Effector CD8-positive, alpha-beta T cell (primary cell): ENCODE data around the gene SPEM1.
A peak's percentile ranks its signal among the peaks of the same experiment; 100 is the strongest.

Source experiments
- DNase-seq: peaks from one replicate; lab custom pipeline; 2025; lab: John Stamatoyannopoulos, UW

The SPEM1 gene

GRCh38 chr17:7418472-7419152 is 1.5 kb upstream of the SPEM1 start:
- no peak for DNase-seq

GRCh38 chr17:7421186-7421585 is 1.1 kb downstream of the SPEM1 start:
- DNase-seq = no peak

GRCh38 chr17:7423679-7424078 is 3.6 kb downstream of the SPEM1 start:
- DNase-seq = no peak

GRCh38 chr17:7425316-7425715 is 5.2 kb downstream of the SPEM1 start, which contains the start of gene SPEM2:
Gene SPEM2, plus strand, starts transcription at chr17:7425616. Its CDS starts 73 bp downstream, at chr17:7425689.
- DNase-seq = no peak

DNA sequence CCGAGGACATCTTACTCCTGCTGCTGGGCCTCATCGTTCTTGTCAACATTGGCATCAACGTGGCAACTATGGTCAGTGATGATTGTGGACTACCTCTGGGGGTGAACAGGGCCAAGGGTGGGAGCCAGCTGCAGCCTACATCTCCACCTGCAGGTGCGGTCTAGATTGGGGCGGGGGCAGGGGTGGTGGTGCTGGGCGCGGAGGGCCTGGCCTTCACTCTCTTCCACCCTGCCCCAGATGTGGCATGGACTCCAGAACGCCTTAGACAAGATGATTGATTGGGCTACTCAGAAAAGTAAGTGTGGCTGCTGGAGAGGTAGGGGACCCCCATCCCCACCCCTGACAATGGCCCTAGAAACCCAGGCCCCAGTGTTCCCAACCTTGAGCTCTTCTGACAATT is 5.6 kb downstream of the SPEM1 start:
- DNase-seq = no peak

- DNase-seq = no peak
Measured at GRCh38 chr17:7426203-7426863, 6.2 kb downstream of the SPEM1 start.

GRCh38 chr17:7426896-7427489 is 6.9 kb downstream of the SPEM1 start:
- DNase-seq = no peak

- no peak for DNase-seq
Measured at GRCh38 chr17:7427549-7427948, 7.4 kb downstream of the SPEM1 start.

DNA sequence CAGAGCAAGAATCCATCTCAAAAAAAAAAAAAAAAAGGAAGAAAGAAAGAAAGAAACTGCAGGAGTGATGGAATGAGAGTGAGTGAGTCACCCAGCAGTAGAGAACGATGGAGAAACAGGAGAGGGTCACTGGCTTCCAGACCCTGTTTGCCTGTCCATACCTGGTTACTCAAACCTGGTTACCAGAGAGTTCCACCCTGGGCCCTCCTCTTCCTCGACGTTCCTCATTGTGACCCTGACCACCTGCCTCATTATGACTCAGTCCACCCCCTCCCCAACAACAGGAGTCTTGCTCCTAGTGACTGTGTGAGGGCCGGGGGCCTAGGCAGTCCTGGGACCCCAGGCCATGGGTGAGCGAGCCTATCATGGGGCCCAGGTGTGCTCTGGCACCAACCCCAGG is 8.4 kb downstream of the SPEM1 start, which contains the start of gene SPEM3:
Gene SPEM3 (plus strand): TSS at position 301 of the 400 bp plus-strand sequence. CDS start 46 bp downstream, at position 347.
- DNase-seq = no peak

- no peak for DNase-seq
Measured at GRCh38 chr17:7429722-7430121, 9.6 kb downstream of the SPEM1 start.

- DNase-seq = no peak
Measured at GRCh38 chr17:7431231-7431630, 11.1 kb downstream of the SPEM1 start.

DNA sequence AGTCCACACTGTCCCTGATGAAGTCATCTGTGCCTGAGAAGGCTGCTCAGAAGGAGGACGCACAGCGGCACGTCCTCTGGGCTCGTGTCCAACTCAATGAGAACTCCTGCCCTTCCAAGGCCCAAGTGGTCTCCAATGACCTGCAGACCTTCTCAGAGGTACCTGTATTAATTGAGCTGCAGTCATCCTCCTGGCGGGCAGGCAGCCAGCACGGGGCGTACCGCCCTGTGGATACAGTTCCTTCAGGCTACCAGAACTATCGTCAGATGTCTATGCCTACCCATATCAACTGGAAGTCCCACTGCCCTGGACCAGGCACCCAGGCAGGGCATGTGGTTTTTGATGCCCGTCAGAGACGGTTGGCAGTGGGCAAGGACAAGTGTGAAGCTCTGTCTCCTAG is 12.2 kb downstream of the SPEM1 start:
- no peak for DNase-seq

DNA sequence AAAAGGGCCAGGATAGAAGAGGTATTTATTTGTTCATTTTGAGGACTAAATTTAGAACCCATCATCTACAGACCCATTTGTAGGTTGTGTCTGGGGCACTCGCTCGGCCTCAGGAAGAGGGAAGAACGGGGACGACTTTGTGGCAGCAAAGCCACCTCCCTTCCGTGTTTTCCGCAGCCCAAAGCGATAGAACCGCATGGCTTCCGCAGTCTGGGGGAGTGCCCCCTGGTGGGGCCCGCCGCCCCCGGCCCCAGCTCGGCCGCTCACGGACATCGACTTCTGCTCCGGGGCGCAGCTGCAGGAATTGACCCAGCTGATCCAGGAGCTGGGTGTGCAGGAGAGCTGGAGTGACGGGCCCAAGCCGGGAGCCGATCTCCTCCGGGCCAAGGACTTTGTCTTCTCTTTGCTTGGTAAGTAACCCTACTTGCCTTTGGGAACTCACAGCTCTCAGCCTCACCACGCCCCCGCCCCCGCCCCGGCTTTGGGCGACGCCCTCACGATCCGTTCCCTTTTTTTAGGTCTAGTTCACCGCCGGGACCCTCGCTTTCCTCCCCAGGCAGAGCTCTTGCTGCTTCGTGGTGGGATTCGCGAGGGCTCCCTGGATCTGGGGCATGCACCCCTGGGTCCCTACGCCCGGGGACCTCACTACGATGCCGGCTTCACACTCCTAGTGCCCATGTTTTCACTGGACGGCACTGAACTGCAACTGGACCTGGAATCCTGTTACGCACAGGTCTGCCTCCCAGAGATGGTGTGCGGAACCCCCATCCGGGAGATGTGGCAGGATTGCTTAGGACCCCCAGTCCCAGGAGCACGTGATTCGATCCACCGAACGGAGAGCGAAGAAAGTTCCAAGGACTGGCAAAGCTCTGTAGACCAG is 15.8 kb downstream of the SPEM1 start:
- DNase-seq = peak; percentile 43

DNA sequence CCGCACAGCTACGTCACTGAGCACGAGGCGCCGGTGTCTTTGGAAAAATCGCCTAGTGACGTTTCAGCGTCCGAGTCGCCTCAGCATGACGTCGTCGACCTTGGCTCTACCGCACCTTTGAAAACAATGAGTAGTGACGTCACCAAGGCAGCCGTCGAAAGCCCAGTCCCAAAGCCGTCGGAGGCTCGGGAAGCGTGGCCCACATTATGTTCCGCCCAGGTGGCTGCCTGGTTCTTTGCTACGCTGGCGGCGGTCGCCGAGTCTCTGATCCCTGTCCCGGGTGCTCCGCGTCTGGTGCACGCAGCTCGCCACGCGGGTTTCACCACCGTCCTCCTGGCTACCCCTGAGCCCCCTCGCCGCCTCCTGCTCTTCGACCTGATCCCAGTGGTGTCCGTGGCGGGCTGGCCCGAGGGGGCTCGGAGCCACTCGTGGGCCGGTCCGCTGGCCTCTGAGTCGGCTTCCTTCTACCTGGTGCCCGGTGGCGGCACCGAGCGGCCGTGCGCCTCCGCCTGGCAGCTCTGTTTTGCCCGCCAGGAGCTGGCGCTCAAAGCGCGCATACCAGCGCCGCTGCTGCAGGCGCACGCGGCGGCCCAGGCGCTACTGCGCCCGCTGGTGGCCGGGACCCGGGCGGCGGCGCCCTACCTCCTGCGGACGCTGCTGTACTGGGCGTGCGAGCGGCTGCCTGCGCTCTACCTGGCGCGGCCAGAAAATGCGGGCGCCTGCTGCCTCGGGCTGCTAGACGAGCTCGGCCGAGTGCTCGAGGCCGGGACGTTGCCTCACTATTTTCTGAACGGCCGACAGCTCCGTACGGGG is 16.6 kb downstream of the SPEM1 start:
- peak; percentile 54 for DNase-seq

DNA sequence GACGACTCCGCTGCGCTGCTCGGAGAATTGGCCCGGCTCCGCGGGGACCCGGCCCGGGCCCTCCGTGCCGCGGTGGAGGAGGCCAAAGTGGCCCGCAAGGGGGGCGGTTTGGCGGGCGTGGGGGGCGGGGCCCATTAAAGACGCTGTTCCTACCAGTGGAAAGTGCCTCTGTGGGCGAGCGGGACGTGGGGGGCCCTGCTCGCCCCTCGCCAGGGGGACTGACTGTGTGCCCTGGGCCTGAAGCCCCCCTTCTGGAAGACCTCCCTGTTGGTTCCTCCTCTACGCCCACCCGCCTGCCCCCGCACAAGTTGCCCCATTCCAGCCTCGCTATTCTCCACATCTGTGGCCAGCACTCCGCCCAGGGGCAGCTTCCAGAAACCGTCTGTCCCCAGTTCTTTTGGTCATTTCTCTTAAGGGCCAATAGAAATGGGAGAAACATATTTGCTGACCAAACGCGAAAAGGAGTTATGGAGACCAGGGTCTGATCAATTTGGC is 17.3 kb downstream of the SPEM1 start:
- no peak for DNase-seq

DNA sequence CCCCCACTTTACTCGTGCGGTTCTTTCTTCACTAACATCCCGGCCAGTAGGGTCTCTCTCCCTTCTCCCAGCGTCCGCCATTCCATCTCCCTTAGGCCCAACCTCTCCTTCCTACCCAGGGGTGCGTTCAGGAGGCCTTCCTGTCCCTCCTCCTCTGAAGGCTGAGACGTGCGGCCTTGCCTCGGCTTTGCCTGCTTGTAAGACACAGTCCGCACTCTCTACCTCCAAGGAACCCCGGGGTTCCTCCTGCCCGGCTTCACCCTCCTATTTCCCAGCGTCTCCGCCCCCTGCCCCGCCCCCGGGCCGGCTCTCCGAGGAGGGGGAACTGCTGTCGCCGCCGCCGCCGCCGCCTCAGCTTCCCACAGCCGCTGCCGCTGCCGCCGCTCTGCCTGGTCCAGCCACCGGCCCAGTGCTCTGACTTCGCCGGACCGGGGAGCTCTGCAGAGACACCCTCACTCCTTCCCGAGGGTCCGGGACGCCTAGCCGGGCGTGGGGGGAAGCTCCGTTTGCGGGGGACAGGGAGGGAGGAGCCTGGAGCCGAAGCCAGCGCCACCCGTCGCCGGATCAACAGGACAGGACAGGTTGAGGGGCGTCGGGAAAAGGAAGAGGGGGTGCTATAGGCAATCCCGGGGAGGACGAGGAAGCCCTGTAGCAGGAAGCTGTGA is 18.0 kb downstream of the SPEM1 start:
- peak; percentile 45 for DNase-seq

DNA sequence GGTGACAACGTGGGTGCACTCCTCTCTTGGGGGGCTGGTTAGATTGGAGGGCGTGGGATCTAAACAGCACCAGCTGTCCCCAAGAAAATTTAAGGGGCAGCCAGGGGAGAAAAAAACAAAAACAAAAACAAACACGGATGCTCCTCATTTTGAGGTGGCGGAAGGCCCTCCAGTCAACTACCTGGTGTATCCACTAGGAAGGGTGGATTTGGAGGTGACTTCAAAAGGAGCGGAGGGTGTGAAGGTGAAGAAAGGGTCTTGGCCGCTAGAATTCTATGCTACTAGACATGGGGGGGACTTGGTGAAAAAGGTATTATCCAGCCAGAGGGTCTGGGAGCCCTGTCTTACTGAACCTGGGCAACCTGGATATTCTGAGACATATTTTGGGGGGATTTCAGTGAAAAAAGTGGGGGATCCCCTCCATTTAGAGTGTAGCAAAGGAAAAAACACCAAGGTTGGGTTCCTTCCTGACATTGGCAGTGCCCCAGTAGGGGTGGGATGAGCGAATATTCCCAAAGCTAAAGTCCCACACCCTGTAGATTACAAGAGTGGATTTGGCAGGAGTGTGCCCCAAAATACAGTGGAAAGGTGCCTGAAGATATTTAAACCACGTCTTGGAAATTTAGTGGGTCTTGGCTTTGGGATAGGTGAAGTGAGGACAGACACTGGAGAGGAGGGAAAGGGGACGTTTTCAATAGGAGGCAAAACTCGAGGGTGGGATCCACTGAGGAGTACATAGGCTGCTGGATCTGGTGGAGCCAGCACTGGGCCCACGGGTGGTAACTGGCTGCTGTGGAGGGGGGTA is 18.7 kb downstream of the SPEM1 start:
- no peak for DNase-seq

DNA sequence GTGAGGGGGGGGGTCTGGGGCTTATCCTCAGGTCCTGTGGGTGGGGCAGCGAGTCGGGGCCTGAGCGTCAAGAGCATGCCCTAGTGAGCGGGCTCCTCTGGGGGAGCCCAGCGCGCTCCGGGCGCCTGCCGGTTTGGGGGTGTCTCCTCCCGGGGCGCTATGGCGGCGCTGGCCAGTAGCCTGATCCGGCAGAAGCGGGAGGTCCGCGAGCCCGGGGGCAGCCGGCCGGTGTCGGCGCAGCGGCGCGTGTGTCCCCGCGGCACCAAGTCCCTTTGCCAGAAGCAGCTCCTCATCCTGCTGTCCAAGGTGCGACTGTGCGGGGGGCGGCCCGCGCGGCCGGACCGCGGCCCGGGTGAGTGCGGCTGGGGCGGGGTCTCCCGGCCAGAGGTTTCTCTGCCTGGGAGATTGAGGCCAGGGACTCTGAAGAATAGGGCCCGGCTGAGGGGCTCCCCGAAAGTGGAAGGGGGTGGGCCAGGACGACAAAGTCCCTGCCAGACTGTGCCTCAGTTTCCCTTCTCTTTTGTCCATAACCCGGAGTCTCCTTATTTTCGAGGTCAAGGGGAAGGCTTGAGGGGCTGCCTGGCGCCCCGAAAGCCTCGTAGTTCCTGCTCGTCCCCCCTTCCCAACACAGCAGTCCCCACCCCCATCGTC is 19.5 kb downstream of the SPEM1 start, which contains the start of gene FGF11:
Gene FGF11 (plus strand): TSS at position 51 of the 651 bp plus-strand sequence. CDS start 109 bp downstream, at position 160.
- no peak for DNase-seq
